IMR-90 (cell line): ENCODE measurements around the gene CTDSPL. TPM values are rescaled to one million over a fixed set of nuclear protein-coding genes. Genes with fewer than 3 reads are reported as not detected.
A peak's percentile ranks its signal among the peaks of the same experiment; 100 is the strongest.

Experiments
- ATAC-seq: fragments of 200-7000 bp; cut with Tn5 transposase; 2 replicates; pipeline ENCODE4 v1.9.1; 2020; ENCODE audit warnings: low read depth, mild to moderate bottlenecking, moderate library complexity
- BruUV-seq: library from RNA; stranded (reverse); fragments of 400-500 nt; replicated peaks from 2 replicates; lab custom pipeline; 2021; lab: Mats Ljungman, UMichigan
- CTCF ChIA-PET: fragments of 300-600 bp; formaldehyde crosslinking; extraction: SDS; loops from one replicate; lab custom pipeline; 2021; ENCODE audit warnings: antibody characterized with exemption; lab: Yijun Ruan, JAX
- POLR2A ChIA-PET: fragments of 300-600 bp; sonication (Branson Sonifier 250); formaldehyde crosslinking; loops from one replicate; lab custom pipeline; 2022; ENCODE audit warnings: antibody characterized with exemption; ENCODE audit not compliant: unreplicated experiment; lab: Charles Lee
- DNase-seq: peaks from one replicate; pipeline ENCODE4 v3.0.0; 2013
- H2AFZ ChIP-seq: replicated peaks from 2 replicates; pipeline ENCODE3; 2013; ENCODE audit warnings: low read length, mild to moderate bottlenecking; ENCODE audit not compliant: poor library complexity
- H2AK5ac ChIP-seq: 2 replicates; pipeline ENCODE4 v1.6.1; 2013; ENCODE audit warnings: low read depth, low read length, inconsistent platforms
- H2AK9ac ChIP-seq: replicated peaks from 2 replicates; pipeline ENCODE3; 2013; ENCODE audit warnings: mild to moderate bottlenecking, low read depth, low read length, moderate library complexity; ENCODE audit not compliant: poor library complexity
- H2BK120ac ChIP-seq: 2 replicates; pipeline ENCODE4 v1.6.1; 2013; ENCODE audit warnings: low read depth, low read length, inconsistent platforms
- H2BK15ac ChIP-seq: 3 replicates; pipeline ENCODE4 v1.6.1; 2013; ENCODE audit warnings: low read depth, low read length, inconsistent platforms
- H2BK20ac ChIP-seq: 2 replicates; pipeline ENCODE4 v1.6.1; 2013; ENCODE audit warnings: low read depth, mild to moderate bottlenecking, inconsistent platforms, low read length, moderate library complexity
- H2BK5ac ChIP-seq: 2 replicates; pipeline ENCODE4 v1.6.1; 2013; ENCODE audit warnings: mild to moderate bottlenecking, low read depth, low read length, inconsistent platforms; ENCODE audit not compliant: poor library complexity, severe bottlenecking
- H3K14ac ChIP-seq: replicated peaks from 2 replicates; pipeline ENCODE4 v1.6.1; 2013; ENCODE audit warnings: low read depth, low read length, inconsistent platforms
- H3K18ac ChIP-seq: 2 replicates; pipeline ENCODE4 v1.6.1; 2013; ENCODE audit warnings: low read depth, low read length, control low read depth
- H3K23ac ChIP-seq: 2 replicates; pipeline ENCODE4 v1.6.1; 2013; ENCODE audit warnings: low read depth, low read length, inconsistent platforms
- H3K27ac ChIP-seq: 2 replicates; pipeline ENCODE4 v1.5.1; 2013; ENCODE audit warnings: mild to moderate bottlenecking, control low read depth, low read length; ENCODE audit not compliant: insufficient read depth
- H3K27me3 ChIP-seq: 2 replicates; pipeline ENCODE4 v1.6.1; 2013; ENCODE audit warnings: low read length; ENCODE audit not compliant: control insufficient read depth, insufficient read depth
- H3K36me3 ChIP-seq: 2 replicates; pipeline ENCODE4 v1.6.1; 2013; ENCODE audit warnings: low read length, mixed read lengths; ENCODE audit not compliant: control insufficient read depth, insufficient read depth
- H3K4ac ChIP-seq: 2 replicates; pipeline ENCODE4 v1.6.1; 2013; ENCODE audit warnings: low read depth, low read length, inconsistent platforms
- H3K4me1 ChIP-seq: 2 replicates; pipeline ENCODE4 v1.6.1; 2013; ENCODE audit warnings: low read length, mixed read lengths; ENCODE audit not compliant: control insufficient read depth, insufficient read depth
- H3K4me2 ChIP-seq: 2 replicates; pipeline ENCODE4 v1.6.1; 2013; ENCODE audit warnings: low read depth, mild to moderate bottlenecking, control low read depth, low read length, moderate library complexity
- H3K4me3 ChIP-seq: 2 replicates; pipeline ENCODE4 v1.5.1; 2013; ENCODE audit warnings: low read depth, mild to moderate bottlenecking, control low read depth, low read length, moderate library complexity; ENCODE audit not compliant: insufficient read depth
- H3K56ac ChIP-seq: 2 replicates; pipeline ENCODE4 v1.6.1; 2013; ENCODE audit warnings: low read length, inconsistent platforms; ENCODE audit not compliant: insufficient read depth; ENCODE audit errors: extremely low read depth
- H3K79me1 ChIP-seq, 2 experiments: 2 replicates each; pipeline ENCODE4 v1.6.1; 2013; ENCODE audit warnings: low read length in 2 of 2, inconsistent platforms in 1 of 2, low read depth in 1 of 2
- H3K9ac ChIP-seq: 2 replicates; pipeline ENCODE4 v1.6.1; 2013; ENCODE audit warnings: low read depth, low read length, control low read depth
- H3K9me1 ChIP-seq: 2 replicates; pipeline ENCODE4 v1.6.1; 2013; ENCODE audit warnings: low read length, inconsistent platforms; ENCODE audit not compliant: insufficient read depth
- H3K9me3 ChIP-seq: 2 replicates; pipeline ENCODE4 v1.6.1; 2013; ENCODE audit warnings: low read length; ENCODE audit not compliant: control insufficient read depth, insufficient read depth
- H4K20me1 ChIP-seq: 2 replicates; pipeline ENCODE4 v1.6.1; 2013; ENCODE audit warnings: low read length, inconsistent platforms; ENCODE audit not compliant: insufficient read depth
- H4K5ac ChIP-seq: 2 replicates; pipeline ENCODE4 v1.6.1; 2013; ENCODE audit warnings: mild to moderate bottlenecking, low read depth, low read length, control low read depth
- H4K8ac ChIP-seq, 2 experiments: 2 replicates each; pipeline ENCODE4 v1.6.1; 2013; ENCODE audit warnings: low read depth in 2 of 2, low read length in 2 of 2, control low read depth in 1 of 2, inconsistent platforms in 1 of 2
- H4K91ac ChIP-seq: 2 replicates; pipeline ENCODE4 v1.6.1; 2013; ENCODE audit warnings: low read depth, low read length, inconsistent platforms; ENCODE audit not compliant: insufficient read depth
- CEBPB ChIP-seq: IDR thresholded peaks from 2 replicates; pipeline ENCODE4 v1.6.1; 2012; ENCODE audit warnings: low read depth, low read length, improper control_type of control experiment
- CHD1 ChIP-seq: IDR thresholded peaks from 2 replicates; pipeline ENCODE4 v1.6.1; 2012; ENCODE audit warnings: low read depth, low read length, improper control_type of control experiment
- FOS ChIP-seq: fragments of 150-350 bp; IDR thresholded peaks from 2 replicates; pipeline ENCODE4 v1.6.1; 2016; ENCODE audit warnings: low read depth, low read length
- MAFK ChIP-seq: IDR thresholded peaks from 2 replicates; pipeline ENCODE4 v1.6.1; 2012; ENCODE audit warnings: low read depth, low read length, improper control_type of control experiment
- MXI1 ChIP-seq: IDR thresholded peaks from 2 replicates; pipeline ENCODE4 v1.6.1; 2012; ENCODE audit warnings: low read depth, mild to moderate bottlenecking, low read length, moderate library complexity, borderline replicate concordance
- RAD21 ChIP-seq: IDR thresholded peaks from 2 replicates; pipeline ENCODE4 v1.6.1; 2012; ENCODE audit warnings: low read length, improper control_type of control experiment
- SMC3 ChIP-seq: fragments of 150-350 bp; IDR thresholded peaks from 2 replicates; pipeline ENCODE4 v1.6.1; 2016; ENCODE audit warnings: low read depth, mild to moderate bottlenecking, antibody characterized with exemption, low read length, moderate library complexity
- WGBS, 2 experiments: methylation state at CpG; one replicate each; pipeline versions ENCODE4 v1.1.5 to v1.1.7; 2013; ENCODE audit warnings: missing lambda C conversion rate in 2 of 2; ENCODE audit not compliant: insufficient read length in 1 of 2; ENCODE audit errors: extremely low coverage in 2 of 2; 5-methylcytosine and 5-hydroxymethylcytosine counted together
- dilution Hi-C: fragments of 300-500 bp; cut with HindIII; formaldehyde crosslinking; loops from one replicate; pipeline ENCODE4 v1.14.3; 2018; ENCODE audit warnings: low sequenced_read_pairs; ENCODE audit not compliant: unreplicated experiment
- in situ Hi-C: fragments of 300-500 bp; cut with MboI; formaldehyde crosslinking; loops from 3 replicates; pipeline ENCODE4 v1.14.3; 2019; ENCODE audit warnings: low sequenced_read_pairs, inconsistent platforms, mixed read lengths
- intact Hi-C: fragments of 100-400 bp; cut with micrococcal nuclease; formaldehyde crosslinking; loops from 2 replicates; pipeline ENCODE4 v1.10.0; 2022
- polyA plus RNA-seq, 3 experiments: library from polyadenylated mRNA; depleted of rRNA; stranded (reverse); fragments of >200 nt; gene quantifications; 2 replicates each; pipeline ENCODE4 v1.2.3, GENCODE V29; 2012; ENCODE audit warnings: low replicate concordance in 1 of 3
- total RNA-seq: library from RNA; depleted of rRNA; stranded (reverse); fragments of >200 nt; gene quantifications from 2 replicates; pipeline ENCODE4 v1.2.3, GENCODE V29; 2012
- TF ChIP-seq, protein P1 (sequence below): conservative IDR thresholded peaks from 2 replicates; pipeline ENCODE4 v1.5.1; 2012; ENCODE audit warnings: mild to moderate bottlenecking, low read depth, low read length, improper control_type of control experiment

The CTDSPL gene
- total and polyA plus RNA-seq, 2 of the 4 experiments (the other 2 are of a cell fraction) = 24.5 to 29.0 TPM

- peak overlapping the region; percentile 61 for H3K4ac ChIP-seq
- CTCF ChIA-PET = interaction anchor here (1.0 kb wide), 1 partner anchor 13 kb away, joined by 3 read pairs; no protein-coding TSS in a partner anchor
- no peak overlapping the region for H3K4me3 ChIP-seq
- H2BK120ac ChIP-seq = peak overlapping the region; percentile 35
- no peak overlapping the region for H2BK5ac ChIP-seq
- H3K79me1 ChIP-seq = peaks cover 37 to 62% of the 10 kb centered on the region in 2 experiments
- peak overlapping the region; percentile 68; the same call in 1 of the 2 replicates for H3K27ac ChIP-seq
- H3K27me3 ChIP-seq = no peaks in the 10 kb centered on the region
- intact Hi-C loops (no loop called here), dilution Hi-C loops (no loop called here), in situ Hi-C loops (no loop called here)
- H2BK15ac ChIP-seq = no peak overlapping the region
- no peak overlapping the region for H2AFZ ChIP-seq
- POLR2A ChIA-PET = no interaction called here
- H2BK20ac ChIP-seq = peak overlapping the region; percentile 39; the same call in 1 of the 2 replicates
- no peak for ATAC-seq
- H3K14ac ChIP-seq = 0 out of 2 replicates have a peak overlapping the region, but pooled peaks have one; percentile 10
- H3K9ac ChIP-seq = no peak overlapping the region
- H2AK9ac ChIP-seq = no peak overlapping the region
- DNase-seq = no peak
- peak overlapping the region; percentile 5; the same call in 1 of the 2 replicates for H4K5ac ChIP-seq
- peak overlapping the region; percentile 82 for H4K91ac ChIP-seq
- peak overlapping the region in 1 of 2 experiments; percentile 47; a peak in 1 of 4 replicates for H4K8ac ChIP-seq
- peaks cover 18% of the 10 kb centered on the region for H3K4me1 ChIP-seq
- H3K18ac ChIP-seq = peak overlapping the region; percentile 75; the same call in 1 of the 2 replicates
- peak overlapping the region; percentile 63; the same call in 1 of the 2 replicates for H2AK5ac ChIP-seq
- no TSS peak for BruUV-seq
- peak overlapping the region; percentile 39; the same call in 1 of the 2 replicates for H3K23ac ChIP-seq
- peaks cover 11% of the 10 kb centered on the region; the same call in 1 of the 2 replicates for H4K20me1 ChIP-seq
- no peaks in the 10 kb centered on the region for H3K36me3 ChIP-seq
- H3K9me1 ChIP-seq = peaks cover 21% of the 10 kb centered on the region
- no peak overlapping the region for H3K56ac ChIP-seq
- no peaks in the 10 kb centered on the region for H3K9me3 ChIP-seq
- no peak overlapping the region; the same call in 1 of the 2 replicates for H3K4me2 ChIP-seq
- 100% methylated on average over 1 of the region's 3 CpGs; no CpG with 5 or more reads in 1 of the 2 experiments for WGBS, 2 experiments
- TF ChIP-seq MXI1 (no peak), RAD21 (no peak), CHD1 (no peak), FOS (no peak), MAFK (no peak), SMC3 (no peak), CEBPB (no peak)
- TF ChIP-seq, protein P1, sequence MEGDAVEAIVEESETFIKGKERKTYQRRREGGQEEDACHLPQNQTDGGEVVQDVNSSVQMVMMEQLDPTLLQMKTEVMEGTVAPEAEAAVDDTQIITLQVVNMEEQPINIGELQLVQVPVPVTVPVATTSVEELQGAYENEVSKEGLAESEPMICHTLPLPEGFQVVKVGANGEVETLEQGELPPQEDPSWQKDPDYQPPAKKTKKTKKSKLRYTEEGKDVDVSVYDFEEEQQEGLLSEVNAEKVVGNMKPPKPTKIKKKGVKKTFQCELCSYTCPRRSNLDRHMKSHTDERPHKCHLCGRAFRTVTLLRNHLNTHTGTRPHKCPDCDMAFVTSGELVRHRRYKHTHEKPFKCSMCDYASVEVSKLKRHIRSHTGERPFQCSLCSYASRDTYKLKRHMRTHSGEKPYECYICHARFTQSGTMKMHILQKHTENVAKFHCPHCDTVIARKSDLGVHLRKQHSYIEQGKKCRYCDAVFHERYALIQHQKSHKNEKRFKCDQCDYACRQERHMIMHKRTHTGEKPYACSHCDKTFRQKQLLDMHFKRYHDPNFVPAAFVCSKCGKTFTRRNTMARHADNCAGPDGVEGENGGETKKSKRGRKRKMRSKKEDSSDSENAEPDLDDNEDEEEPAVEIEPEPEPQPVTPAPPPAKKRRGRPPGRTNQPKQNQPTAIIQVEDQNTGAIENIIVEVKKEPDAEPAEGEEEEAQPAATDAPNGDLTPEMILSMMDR = no peak
Observed at GRCh38 chr3:37932505-37932904, 70.8 kb downstream of the CTDSPL start.
